GM18861 (cell line): ENCODE results near the gene RNF38.
A peak's percentile ranks its signal among the peaks of the same experiment; 100 is the strongest.
"Not testable (repeated sequence)": the region's sequence is repeated elsewhere in the genome, so short reads cannot be mapped to it uniquely, and the experiment has no call there.

Experiments
- ATAC-seq: cut with Tn5 transposase; IDR thresholded peaks from one replicate; pipeline ENCODE4 v1.9.1; 2021; ENCODE audit not compliant: unreplicated experiment

The RNF38 gene

GRCh38 chr9:36407122-36407723, 7.2 kb upstream of the RNF38 start:
- ATAC-seq = no peak

- no peak for ATAC-seq
These were observed 2.5 kb upstream of the RNF38 start for GRCh38 chr9:36402536-36402935.

- no peak for ATAC-seq
These were observed 1.9 kb upstream of the RNF38 start for GRCh38 chr9:36401897-36402480.

- peak; percentile 29 for ATAC-seq
These were observed 1.2 kb upstream of the RNF38 start for GRCh38 chr9:36401164-36401740.

- peak; percentile 52 for ATAC-seq
These were observed 479 bp upstream of the RNF38 start for GRCh38 chr9:36400332-36401163.

GRCh38 chr9:36398745-36399144, 1.3 kb downstream of the RNF38 start:
- no peak for ATAC-seq

- ATAC-seq = no peak
These were observed 3.1 kb downstream of the RNF38 start for GRCh38 chr9:36396985-36397384.

GRCh38 chr9:36392489-36392888, 7.6 kb downstream of the RNF38 start:
- ATAC-seq = no peak

GRCh38 chr9:36389590-36389989, 10.5 kb downstream of the RNF38 start:
- ATAC-seq = no peak

GRCh38 chr9:36386396-36386965, 13.6 kb downstream of the RNF38 start:
- ATAC-seq = not testable (repeated sequence)

GRCh38 chr9:36382484-36382883, 17.6 kb downstream of the RNF38 start:
- ATAC-seq = no peak

GRCh38 chr9:36364577-36364976, 35.5 kb downstream of the RNF38 start:
- ATAC-seq = no peak

GRCh38 chr9:36363448-36363847, 36.6 kb downstream of the RNF38 start:
- ATAC-seq = no peak

- ATAC-seq = no peak
These were observed 41.6 kb downstream of the RNF38 start for GRCh38 chr9:36358486-36358885.

GRCh38 chr9:36357639-36358038, 42.4 kb downstream of the RNF38 start:
- no peak for ATAC-seq

GRCh38 chr9:36346569-36346968, 53.5 kb downstream of the RNF38 start:
- no peak for ATAC-seq

- no peak for ATAC-seq
These were observed 54.8 kb downstream of the RNF38 start for GRCh38 chr9:36345103-36345846.

GRCh38 chr9:36341936-36342577, 58.0 kb downstream of the RNF38 start:
- ATAC-seq = no peak

- no peak for ATAC-seq
These were observed 62.2 kb downstream of the RNF38 start for GRCh38 chr9:36337865-36338264.

- no peak for ATAC-seq
These were observed 63.1 kb downstream of the RNF38 start for GRCh38 chr9:36337002-36337401.
